GM12878 (cell line): Measurements from ENCODE around the gene CEP57. TPM values are rescaled to one million over a fixed set of nuclear protein-coding genes. Genes with fewer than 3 reads are reported as not detected.
A peak's percentile ranks its signal among the peaks of the same experiment; 100 is the strongest.

Experiments used
- ATAC-seq: fragments of 200-7000 bp; cut with Tn5 transposase; 3 replicates; pipeline ENCODE4 v1.9.1; 2020; ENCODE audit warnings: mild to moderate bottlenecking, moderate library complexity
- BruUV-seq: library from RNA; stranded (reverse); fragments of 400-500 nt; replicated peaks from 2 replicates; lab custom pipeline; 2021; lab: Mats Ljungman, UMichigan
- CTCF ChIA-PET: fragments of 300-600 bp; sonication (Branson Sonifier 250); formaldehyde crosslinking; extraction: SDS; loops from one replicate; lab custom pipeline; 2021; ENCODE audit warnings: inconsistent platforms; lab: Yijun Ruan, JAX
- POLR2A ChIA-PET: fragments of 350-600 bp; formaldehyde crosslinking; extraction: SDS; loops from one replicate; lab custom pipeline; 2021; ENCODE audit warnings: inconsistent platforms; lab: Charles Lee
- RAD21 ChIA-PET: fragments of 300-600 bp; sonication (Branson Sonifier 250); formaldehyde crosslinking; loops from one replicate; lab custom pipeline; 2023; ENCODE audit warnings: antibody characterized with exemption; ENCODE audit not compliant: unreplicated experiment; lab: Charles Lee
- SMC1A ChIA-PET: fragments of 300-600 bp; sonication (Branson Sonifier 250); formaldehyde crosslinking; loops from one replicate; lab custom pipeline; 2023; ENCODE audit not compliant: unreplicated experiment, uncharacterized antibody; lab: Charles Lee
- DNase-seq: peaks from one replicate; pipeline ENCODE4 v3.0.0-alpha.2; 2011; ENCODE audit warnings: low read depth, low spot score
- FAIRE-seq: peaks from 3 replicates; lab custom pipeline; 2011; peaks lifted over from hg19 to GRCh38; lab: Jason Lieb, UNC
- H2AFZ ChIP-seq: 2 replicates; pipeline ENCODE4 v1.6.0; 2011; ENCODE audit warnings: low read depth, low read length, control low read depth; ENCODE audit not compliant: control insufficient read depth
- H3K27ac ChIP-seq: 2 replicates; pipeline ENCODE4 v1.5.1; 2011; ENCODE audit warnings: control low read depth; ENCODE audit not compliant: control insufficient read depth, insufficient read depth
- H3K27me3 ChIP-seq, 2 experiments: replicated peaks in 1 of 2; 2 replicates each; pipeline versions ENCODE4 v1.6.0 to v1.6.1; 2011; ENCODE audit warnings: low read length in 1 of 2; ENCODE audit not compliant: control insufficient read depth in 2 of 2, insufficient read depth in 2 of 2
- H3K36me3 ChIP-seq, 2 experiments: 2 replicates each; pipeline ENCODE4 v1.5.1; 2011; ENCODE audit warnings: low read length in 1 of 2; ENCODE audit not compliant: control insufficient read depth in 2 of 2, insufficient read depth in 2 of 2
- H3K4me1 ChIP-seq: 2 replicates; pipeline ENCODE4 v1.6.1; 2011; ENCODE audit warnings: mild to moderate bottlenecking, low read length, moderate library complexity, mixed read lengths; ENCODE audit not compliant: control insufficient read depth, insufficient read depth
- H3K4me2 ChIP-seq: 2 replicates; pipeline ENCODE4 v1.6.0; 2011; ENCODE audit warnings: control low read depth; ENCODE audit not compliant: control insufficient read depth, insufficient read depth
- H3K4me3 ChIP-seq: fragments of 200-600 bp; sonication (generic); 2 replicates; pipeline ENCODE4 v1.5.1; 2016
- H3K79me2 ChIP-seq: 2 replicates; pipeline ENCODE4 v1.6.0; 2011; ENCODE audit warnings: low read length; ENCODE audit not compliant: control insufficient read depth, insufficient read depth
- H3K9ac ChIP-seq: 2 replicates; pipeline ENCODE4 v1.8.0; 2011; ENCODE audit warnings: low read length, control low read depth, mixed read lengths; ENCODE audit not compliant: control insufficient read depth, insufficient read depth
- H3K9me3 ChIP-seq: replicated peaks from 3 replicates; pipeline ENCODE4 v1.5.1; 2011; ENCODE audit warnings: mild to moderate bottlenecking, low read length; ENCODE audit not compliant: control insufficient read depth, insufficient read depth
- H4K20me1 ChIP-seq: 2 replicates; pipeline ENCODE4 v1.6.0; 2011; ENCODE audit not compliant: control insufficient read depth, insufficient read depth
- ATF3 ChIP-seq: IDR thresholded peaks from 2 replicates; pipeline ENCODE4 v1.6.1; 2011; ENCODE audit warnings: low read depth, mild to moderate bottlenecking, low read length, moderate library complexity, borderline replicate concordance; ENCODE audit errors: extremely low read depth
- CTCF ChIP-seq, 3 experiments: IDR thresholded peaks in 2 of 3; conservative IDR thresholded peaks in 1 of 3; 2 replicates each; pipeline ENCODE4 v1.5.1; 2011; ENCODE audit warnings: low read depth in 3 of 3, low read length in 3 of 3, mild to moderate bottlenecking in 3 of 3, control low read depth in 2 of 3, moderate library complexity in 2 of 3, inconsistent platforms in 1 of 3, mixed read lengths in 1 of 3; ENCODE audit not compliant: control insufficient read depth in 2 of 3, insufficient read depth in 1 of 3; ENCODE audit errors: extremely low read depth in 1 of 3
- RAD21 ChIP-seq: IDR thresholded peaks from 2 replicates; pipeline ENCODE4 v1.6.1; 2011; ENCODE audit warnings: mild to moderate bottlenecking, low read depth, low read length, moderate library complexity; ENCODE audit not compliant: insufficient read depth
- RUNX3 ChIP-seq: IDR thresholded peaks from 2 replicates; pipeline ENCODE4 v1.6.1; 2012; ENCODE audit warnings: low read length, inconsistent platforms
- SMC3 ChIP-seq: IDR thresholded peaks from 2 replicates; pipeline ENCODE4 v1.6.1; 2011; ENCODE audit warnings: low read length, improper control_type of control experiment, borderline replicate concordance
- ZNF24 ChIP-seq: fragments of 450-650 bp; IDR thresholded peaks from 2 replicates; pipeline ENCODE4 v1.6.1; 2017; ENCODE audit warnings: antibody characterized with exemption, mild to moderate bottlenecking
- WGBS: methylation state at CpG from one replicate; pipeline ENCODE4 v1.1.6; 2016; ENCODE audit warnings: low lambda C conversion rate; ENCODE audit not compliant: insufficient replicate concordance, insufficient coverage; ENCODE audit errors: missing lambda C conversion rate; 5-methylcytosine and 5-hydroxymethylcytosine counted together
- in situ Hi-C: fragments of 300-500 bp; cut with MboI; formaldehyde crosslinking; loops from 9 replicates; pipeline ENCODE4 v1.14.3; 2018; ENCODE audit warnings: mixed read lengths
- intact Hi-C: fragments of 100-400 bp; cut with micrococcal nuclease; formaldehyde crosslinking; loops from one replicate; pipeline ENCODE4 v1.14.2; 2022; ENCODE audit not compliant: unreplicated experiment
- polyA plus RNA-seq, 11 experiments: library from polyadenylated mRNA; depleted of rRNA in 4 of 11; unstranded in 6 of 11; stranded (reverse) in 5 of 11; fragments of >200 nt; fragmentation: Nextera tagmentation in 4 of 11; fragmentation: Illumina TruSeq in 1 of 11; extraction: Ambion mirVana in 4 of 11; extraction: Trizol in 1 of 11; gene quantifications; 1 replicate in 1 of 11; 2 replicates in 10 of 11; pipeline versions ENCODE4 v1.2.1 to v1.2.3, GENCODE V29; 2011 to 2016; ENCODE audit warnings: inconsistent platforms in 2 of 11, missing spikeins in 2 of 11, low read depth in 1 of 11
- total RNA-seq, 4 experiments: library from RNA; depleted of rRNA in 3 of 4; stranded (reverse); fragments of >200 nt in 3 of 4; fragmentation: Illumina TruSeq in 1 of 4; extraction: Trizol in 1 of 4; gene quantifications; 2 replicates each; pipeline versions ENCODE4 v1.2.1 to v1.2.3, GENCODE V29; 2013 to 2021

The CEP57 gene
- total and polyA plus RNA-seq, 10 of the 15 experiments (the other 5 are each of a cell fraction or from before 2014, with no cell fraction given), result 19.4 to 85.4 (median 56.8) TPM

DNA sequence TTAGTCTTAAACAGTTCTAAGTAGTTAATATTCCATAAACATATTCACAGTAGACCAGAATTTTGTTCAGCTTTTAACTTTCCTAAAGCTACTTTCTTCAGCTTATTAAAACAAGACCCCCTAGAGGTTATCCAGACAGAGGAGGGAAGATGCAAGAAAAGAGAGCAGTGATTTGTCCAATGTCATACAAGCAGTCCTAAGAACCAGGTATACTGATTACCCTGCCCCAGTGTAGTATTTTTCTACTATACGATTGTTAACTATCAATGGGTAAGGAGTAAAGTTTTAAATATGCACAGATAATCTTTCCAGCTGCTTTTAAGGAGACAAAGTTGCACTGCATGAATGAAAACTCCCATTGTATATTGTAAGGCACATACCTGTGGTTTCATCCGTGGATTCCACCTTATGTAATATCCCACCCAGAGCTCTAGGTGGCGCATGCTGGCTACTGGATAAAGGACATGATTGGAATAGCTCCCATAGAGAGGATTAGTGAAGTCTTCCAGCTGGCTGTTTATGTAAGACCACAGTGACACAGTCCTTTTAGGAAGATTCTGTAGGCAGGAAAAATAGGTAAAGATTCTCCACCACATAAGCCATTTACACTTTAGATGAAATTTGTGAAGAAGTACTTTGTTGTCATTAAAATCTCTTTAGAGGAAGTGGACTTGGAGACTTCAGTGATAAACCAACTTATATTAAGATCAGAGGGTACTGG is 45.6 kb downstream of the CEP57 start:
- in situ Hi-C loops (loop anchor here (5.0 kb wide), 1 partner anchor 556 kb away; the partner anchor contains the start of gene JRKL), intact Hi-C loops (loop anchor here (1.0 kb wide), 2 partner anchors 132 to 590 kb away; no protein-coding TSS in a partner anchor)
- no peaks in the 10 kb centered on the region for H4K20me1 ChIP-seq
- no TSS peak for BruUV-seq
- 39% methylated on average over 3 of the region's 3 CpGs for WGBS
- H3K9me3 ChIP-seq, result no peaks in the 10 kb centered on the region
- peaks cover 0 to 26% of the 10 kb centered on the region in 2 experiments for H3K36me3 ChIP-seq
- TF ChIP-seq ATF3 (no peak), RUNX3 (peak; percentile 53), CTCF (IDR thresholded peaks at IDR 0.05 in 2 of 3, conservative IDR thresholded peaks at IDR 0.05 in 1 of 3; ENCODE audit: control insufficient read depth in 2 of 3, extremely low read depth in 1 of 3, insufficient read depth in 1 of 3, low read depth in 3 of 3, low read length in 3 of 3) (peak; percentile 86 to 94 (median 88)), SMC3 (peak; percentile 72), ZNF24 (no peak), RAD21 (peak; percentile 96)
- FAIRE-seq (peak; percentile 80), DNase-seq (peak; percentile 13), ATAC-seq (peak; percentile 97)
- no peak overlapping the region for H3K9ac ChIP-seq
- no peaks in the 10 kb centered on the region for H3K4me1 ChIP-seq
- H3K4me3 ChIP-seq, result no peak overlapping the region
- ChIA-PET POLR2A (interaction anchor here (1.1 to 2.4 kb wide), 2 partner anchors 507 to 553 kb away, joined by 3 to 7 read pairs; partner anchors contain the start of genes CCDC82, JRKL and MAML2), SMC1A (interaction anchor here (0.7 to 6.1 kb wide), 24 partner anchors 8 to 627 kb away, joined by 3 to 34 read pairs (median 4); partner anchors contain the start of gene MAML2), CTCF (interaction anchor here (0.6 to 5.1 kb wide), 54 partner anchors 9 to 686 kb away, joined by 3 to 101 read pairs (median 4); partner anchors contain the start of genes CCDC82, CEP57, FAM76B and JRKL), RAD21 (interaction anchor here (0.7 to 3.4 kb wide), 20 partner anchors 9 to 628 kb away, joined by 3 to 39 read pairs (median 5); partner anchors contain the start of genes CCDC82, CEP57, FAM76B and MAML2)
- no peaks in the 10 kb centered on the region for H3K27me3 ChIP-seq
- H3K4me2 ChIP-seq, result no peak overlapping the region
- H2AFZ ChIP-seq, result no peak overlapping the region
- H3K27ac ChIP-seq, result no peak overlapping the region
- no peaks in the 10 kb centered on the region for H3K79me2 ChIP-seq
